Measurements from ENCODE around the gene SGTA. TPM values are rescaled to one million over a fixed set of nuclear protein-coding genes. Genes with fewer than 3 reads are reported as not detected.

Gene SGTA
- total and polyA plus RNA-seq, 2 of the 4 experiments (the other 2 are of a cell fraction) = 17.4 to 72.9 TPM

GRCh38 chr19:2819540-2820111, 36.6 kb upstream of the SGTA start, which contains the start of gene ZNF554:
Gene ZNF554, plus strand, starts transcription at chr19:2819868. Its CDS starts 204 bp downstream, at chr19:2820072.
- ChIA-PET POLR2A (ENCODE audit: unreplicated experiment) (no interaction called here), CTCF (interaction anchor here (0.6 to 1.3 kb wide), 2 partner anchors 10 to 41 kb away, joined by 3 read pairs; no protein-coding TSS in a partner anchor)
- 0% methylated on average over 32 of the region's 64 CpGs; no CpG with 5 or more reads in 1 of the 2 experiments for WGBS, 2 experiments (ENCODE audit: extremely low coverage in 2 of 2, insufficient read length in 1 of 2)
- no peaks in the 10 kb centered on the region for H3K27me3 ChIP-seq (ENCODE audit: control insufficient read depth, insufficient read depth, low read length)
- no peak within 1 kb of the TSS for H2BK120ac ChIP-seq (ENCODE audit: low read depth, low read length)
- H3K4me2 ChIP-seq (ENCODE audit: low read depth, low read length) = peak within 1 kb of the TSS; percentile 95
- peak within 1 kb of the TSS; percentile 73 to 93; a peak in 3 of 4 replicates for H4K8ac ChIP-seq (ENCODE audit: low read depth in 2 of 2, low read length in 2 of 2)
- H3K9me1 ChIP-seq (ENCODE audit: insufficient read depth, low read length) = 0 out of 2 replicates have a peak, but pooled peaks cover 4% of the 10 kb centered on the region
- H3K9me3 ChIP-seq (ENCODE audit: control insufficient read depth, insufficient read depth, low read length) = peaks cover 2% of the 10 kb centered on the region; the same call in 1 of the 2 replicates
- no TSS peak for BruUV-seq (replicated peaks)
- H3K23ac ChIP-seq (ENCODE audit: low read depth, low read length) = peak within 1 kb of the TSS; percentile 64; the same call in 1 of the 2 replicates
- H2BK15ac ChIP-seq (ENCODE audit: low read depth, low read length) = no peak within 1 kb of the TSS
- TF ChIP-seq CTCF (conservative IDR thresholded peaks at IDR 0.05; ENCODE audit: low read depth, low read length) = peak; percentile 99
- peak; percentile 50 for TF ChIP-seq RAD21 (IDR thresholded peaks at IDR 0.05; ENCODE audit: low read length)
- no peak for TF ChIP-seq CHD1 (IDR thresholded peaks at IDR 0.05; ENCODE audit: low read depth, low read length)
- TF ChIP-seq MXI1 (IDR thresholded peaks at IDR 0.05; ENCODE audit: borderline replicate concordance, low read depth, low read length) = no peak
- TF ChIP-seq, protein P1, sequence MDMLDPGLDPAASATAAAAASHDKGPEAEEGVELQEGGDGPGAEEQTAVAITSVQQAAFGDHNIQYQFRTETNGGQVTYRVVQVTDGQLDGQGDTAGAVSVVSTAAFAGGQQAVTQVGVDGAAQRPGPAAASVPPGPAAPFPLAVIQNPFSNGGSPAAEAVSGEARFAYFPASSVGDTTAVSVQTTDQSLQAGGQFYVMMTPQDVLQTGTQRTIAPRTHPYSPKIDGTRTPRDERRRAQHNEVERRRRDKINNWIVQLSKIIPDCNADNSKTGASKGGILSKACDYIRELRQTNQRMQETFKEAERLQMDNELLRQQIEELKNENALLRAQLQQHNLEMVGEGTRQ (IDR thresholded peaks at IDR 0.05; ENCODE audit: low read depth, low read length) = peak; percentile 63; the same call in 1 of the 2 replicates
- TF ChIP-seq BHLHE40 (IDR thresholded peaks at IDR 0.05; ENCODE audit: low read depth, low read length) = no peak
- no peak for TF ChIP-seq NFE2L2 (IDR thresholded peaks at IDR 0.05; ENCODE audit: low read depth, low read length)
- TF ChIP-seq SMC3 (IDR thresholded peaks at IDR 0.05; ENCODE audit: low read depth, low read length) = peak; percentile 29; the same call in 1 of the 2 replicates
- no peak for TF ChIP-seq FOS (IDR thresholded peaks at IDR 0.05; ENCODE audit: low read depth, low read length)
- TF ChIP-seq, protein P2, sequence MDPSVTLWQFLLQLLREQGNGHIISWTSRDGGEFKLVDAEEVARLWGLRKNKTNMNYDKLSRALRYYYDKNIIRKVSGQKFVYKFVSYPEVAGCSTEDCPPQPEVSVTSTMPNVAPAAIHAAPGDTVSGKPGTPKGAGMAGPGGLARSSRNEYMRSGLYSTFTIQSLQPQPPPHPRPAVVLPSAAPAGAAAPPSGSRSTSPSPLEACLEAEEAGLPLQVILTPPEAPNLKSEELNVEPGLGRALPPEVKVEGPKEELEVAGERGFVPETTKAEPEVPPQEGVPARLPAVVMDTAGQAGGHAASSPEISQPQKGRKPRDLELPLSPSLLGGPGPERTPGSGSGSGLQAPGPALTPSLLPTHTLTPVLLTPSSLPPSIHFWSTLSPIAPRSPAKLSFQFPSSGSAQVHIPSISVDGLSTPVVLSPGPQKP (IDR thresholded peaks at IDR 0.05; ENCODE audit: borderline replicate concordance, low read depth, low read length) = no peak
- peak; percentile 51; the same call in 1 of the 2 replicates for TF ChIP-seq MAZ (IDR thresholded peaks at IDR 0.05; ENCODE audit: borderline replicate concordance, low read depth, low read length)
- H3K9ac ChIP-seq (ENCODE audit: low read depth, low read length) = peak within 1 kb of the TSS; percentile 77
- peak within 1 kb of the TSS; percentile 61 for H3K4me3 ChIP-seq (ENCODE audit: insufficient read depth, low read depth, low read length)
- H3K79me1 ChIP-seq (ENCODE audit: low read depth in 1 of 2, low read length in 2 of 2) = peaks cover 6 to 11% of the 10 kb centered on the region in 2 experiments; a peak in 2 of 4 replicates
- H3K4me1 ChIP-seq (ENCODE audit: control insufficient read depth, insufficient read depth, low read length) = no peaks in the 10 kb centered on the region; the same call in 1 of the 2 replicates
- H2BK5ac ChIP-seq (ENCODE audit: low read depth, low read length, poor library complexity, severe bottlenecking) = no peak within 1 kb of the TSS
- no peak within 1 kb of the TSS; the same call in 1 of the 2 replicates for H3K27ac ChIP-seq (ENCODE audit: insufficient read depth, low read length)
- no peak within 1 kb of the TSS; the same call in 1 of the 2 replicates for H3K56ac ChIP-seq (ENCODE audit: extremely low read depth, insufficient read depth, low read length)
- peak; percentile 94 for DNase-seq
- H3K36me3 ChIP-seq (ENCODE audit: control insufficient read depth, insufficient read depth, low read length) = peaks cover 9% of the 10 kb centered on the region; the same call in 1 of the 2 replicates
- H2AK9ac ChIP-seq (replicated peaks; ENCODE audit: low read depth, low read length, poor library complexity) = peak within 1 kb of the TSS; percentile 97
- H3K18ac ChIP-seq (ENCODE audit: low read depth, low read length) = no peak within 1 kb of the TSS
- H4K20me1 ChIP-seq (ENCODE audit: insufficient read depth, low read length) = no peaks in the 10 kb centered on the region
- intact Hi-C loops (cut with micrococcal nuclease) (no loop called here), dilution Hi-C loops (cut with HindIII; ENCODE audit: low sequenced_read_pairs, unreplicated experiment) (no loop called here), in situ Hi-C loops (cut with MboI; ENCODE audit: low sequenced_read_pairs) (no loop called here)
- peak within 1 kb of the TSS; percentile 97 for H2AFZ ChIP-seq (replicated peaks; ENCODE audit: low read length, poor library complexity)
- peak within 1 kb of the TSS; percentile 75 for H2AK5ac ChIP-seq (ENCODE audit: low read depth, low read length)
- peak within 1 kb of the TSS; percentile 56 for H3K4ac ChIP-seq (ENCODE audit: low read depth, low read length)
- H3K14ac ChIP-seq (replicated peaks; ENCODE audit: low read depth, low read length) = peak within 1 kb of the TSS; percentile 81; the same call in 1 of the 2 replicates
- peak within 1 kb of the TSS; percentile 1; the same call in 1 of the 2 replicates for H4K5ac ChIP-seq (ENCODE audit: low read depth, low read length)
- peak; percentile 100 for ATAC-seq (ENCODE audit: low read depth)
- no peak within 1 kb of the TSS for H2BK20ac ChIP-seq (ENCODE audit: low read depth, low read length)
- H4K91ac ChIP-seq (ENCODE audit: insufficient read depth, low read depth, low read length) = peak within 1 kb of the TSS; percentile 12; the same call in 1 of the 2 replicates

Measured in IMR-90 (cell line).